Transverse colon (tissue), 3 donors: ENCODE measurements around the gene SRRM4.

Source experiments
- EP300 ChIP-seq: sonication (generic); formaldehyde crosslinking; IDR thresholded peaks from one replicate; pipeline ENCODE4 v1.6.1; 2017; ENCODE audit warnings: antibody characterized with exemption, low read depth
- POLR2A ChIP-seq: fragments of 450-650 bp; IDR thresholded peaks from one replicate; pipeline ENCODE4 v1.6.1; 2016; ENCODE audit warnings: antibody characterized with exemption, mild to moderate bottlenecking, moderate library complexity
- TF ChIP-seq, protein P1 (sequence below), 5 experiments: fragments of 200-600 bp in 3 of 5; fragments of 450-650 bp in 2 of 5; sonication (generic) in 3 of 5; IDR thresholded peaks; 1 replicate in 2 of 5; 2 replicates in 3 of 5; pipeline ENCODE4 v1.5.1; 2016 to 2017; ENCODE audit warnings: antibody characterized with exemption in 5 of 5, inconsistent platforms in 3 of 5, mild to moderate bottlenecking in 2 of 5, moderate library complexity in 1 of 5

DNA sequence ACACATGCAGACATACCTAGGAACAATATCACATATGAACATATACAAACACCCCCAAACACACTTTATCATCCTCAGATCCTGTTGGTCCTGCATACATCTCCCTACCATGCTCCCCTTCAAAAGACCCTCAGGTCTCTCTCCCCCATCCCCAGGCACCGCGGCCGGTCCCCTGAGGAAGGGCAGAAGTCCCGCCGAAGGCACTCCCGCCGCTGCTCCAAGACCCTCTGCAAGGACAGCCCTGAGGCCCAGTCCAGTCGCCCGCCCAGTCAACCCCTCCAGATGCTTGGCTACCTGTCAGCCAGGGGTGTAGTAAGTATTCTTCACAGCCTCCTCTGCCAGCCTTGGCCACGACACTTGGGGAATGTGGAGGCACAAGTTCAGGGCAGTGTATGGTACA, 149.2 kb downstream of the SRRM4 start:
- TF ChIP-seq, protein P1, sequence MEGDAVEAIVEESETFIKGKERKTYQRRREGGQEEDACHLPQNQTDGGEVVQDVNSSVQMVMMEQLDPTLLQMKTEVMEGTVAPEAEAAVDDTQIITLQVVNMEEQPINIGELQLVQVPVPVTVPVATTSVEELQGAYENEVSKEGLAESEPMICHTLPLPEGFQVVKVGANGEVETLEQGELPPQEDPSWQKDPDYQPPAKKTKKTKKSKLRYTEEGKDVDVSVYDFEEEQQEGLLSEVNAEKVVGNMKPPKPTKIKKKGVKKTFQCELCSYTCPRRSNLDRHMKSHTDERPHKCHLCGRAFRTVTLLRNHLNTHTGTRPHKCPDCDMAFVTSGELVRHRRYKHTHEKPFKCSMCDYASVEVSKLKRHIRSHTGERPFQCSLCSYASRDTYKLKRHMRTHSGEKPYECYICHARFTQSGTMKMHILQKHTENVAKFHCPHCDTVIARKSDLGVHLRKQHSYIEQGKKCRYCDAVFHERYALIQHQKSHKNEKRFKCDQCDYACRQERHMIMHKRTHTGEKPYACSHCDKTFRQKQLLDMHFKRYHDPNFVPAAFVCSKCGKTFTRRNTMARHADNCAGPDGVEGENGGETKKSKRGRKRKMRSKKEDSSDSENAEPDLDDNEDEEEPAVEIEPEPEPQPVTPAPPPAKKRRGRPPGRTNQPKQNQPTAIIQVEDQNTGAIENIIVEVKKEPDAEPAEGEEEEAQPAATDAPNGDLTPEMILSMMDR (IDR thresholded peaks at IDR 0.05) = no peak
- no peak for TF ChIP-seq POLR2A
- TF ChIP-seq EP300 = no peak
